HCT116 (cell line): ENCODE measurements around the gene KIRREL3. TPM values are rescaled to one million over a fixed set of nuclear protein-coding genes. Genes with fewer than 3 reads are reported as not detected.

Experiments
- ATAC-seq: fragments of 200-7000 bp; cut with Tn5 transposase; 2 replicates; pipeline ENCODE4 v1.9.1; 2020; ENCODE audit warnings: mild to moderate bottlenecking, moderate library complexity
- BruUV-seq: library from RNA; stranded (reverse); fragments of 400-500 nt; replicated peaks from 2 replicates; lab custom pipeline; 2021; lab: Mats Ljungman, UMichigan
- CTCF ChIA-PET: fragments of 300-600 bp; sonication (Branson Sonifier 250); formaldehyde crosslinking; loops from one replicate; lab custom pipeline; 2021; ENCODE audit warnings: antibody characterized with exemption; lab: Charles Lee
- POLR2A ChIA-PET: fragments of 300-600, 350-600 bp; sonication (Branson Sonifier 250); formaldehyde crosslinking; loops from one replicate; lab custom pipeline; 2021; ENCODE audit warnings: antibody characterized with exemption; lab: Charles Lee
- RAD21 ChIA-PET, 2 experiments: fragments of 300-600 bp; sonication (Branson Sonifier 250); formaldehyde crosslinking; loops; one replicate each; lab custom pipeline; 2023; ENCODE audit warnings: low total read pairs in 2 of 2; ENCODE audit not compliant: uncharacterized antibody in 2 of 2, unreplicated experiment in 2 of 2, low non-redundant PET in 1 of 2; lab: Charles Lee
- DNase-seq: peaks from one replicate; pipeline ENCODE4 v3.0.0-alpha.2; 2010; ENCODE audit warnings: low read depth, low spot score
- H2AFZ ChIP-seq: fragments of 200-600 bp; shearing (Covaris generic), sonication (generic); 2 replicates; pipeline ENCODE4 v1.6.1; 2017; ENCODE audit warnings: low read depth, mixed run types, mixed read lengths, antibody characterized with exemption, low read length; ENCODE audit not compliant: poor library complexity, severe bottlenecking
- H3K27ac ChIP-seq: 2 replicates; pipeline ENCODE4 v1.5.1; 2012; ENCODE audit warnings: low read depth, low read length
- H3K27me3 ChIP-seq: fragments of 200-600 bp; sonication (generic); 2 replicates; pipeline ENCODE4 v1.6.1; 2016; ENCODE audit warnings: mixed run types, low read length, mixed read lengths; ENCODE audit not compliant: insufficient read depth
- H3K36me3 ChIP-seq, 2 experiments: fragments of 200-500 bp in 1 of 2; fragments of 200-600 bp in 1 of 2; sonication (Bioruptor generic) in 1 of 2; sonication (generic) in 1 of 2; 2 replicates each; pipeline versions ENCODE4 v1.5.1 to v1.6.1; 2014 to 2016; ENCODE audit warnings: low read length in 2 of 2, inconsistent platforms in 1 of 2, mixed read lengths in 1 of 2, mixed run types in 1 of 2; ENCODE audit not compliant: insufficient read depth in 2 of 2, control insufficient read depth in 1 of 2
- H3K4me1 ChIP-seq, 2 experiments: fragments of 200-600 bp in 1 of 2; sonication (generic) in 1 of 2; 2 replicates each; pipeline versions ENCODE4 v1.5.1 to v1.6.1; 2012 to 2017; ENCODE audit warnings: low read length in 2 of 2, inconsistent platforms in 1 of 2, mild to moderate bottlenecking in 1 of 2, mixed read lengths in 1 of 2, mixed run types in 1 of 2, moderate library complexity in 1 of 2; ENCODE audit not compliant: insufficient read depth in 2 of 2, control insufficient read depth in 1 of 2
- H3K4me2 ChIP-seq: fragments of 200-600 bp; sonication (generic); 2 replicates; pipeline ENCODE4 v1.6.1; 2017; ENCODE audit warnings: mixed run types, low read length, mixed read lengths
- H3K4me3 ChIP-seq, 2 experiments: fragments of 200-600 bp in 1 of 2; sonication (generic) in 1 of 2; replicated peaks in 1 of 2; 2 replicates each; pipeline ENCODE4 v1.5.1; 2011 to 2016; ENCODE audit warnings: low read length in 2 of 2, control low read depth in 1 of 2, low read depth in 1 of 2, mild to moderate bottlenecking in 1 of 2, mixed read lengths in 1 of 2, mixed run types in 1 of 2
- H3K79me2 ChIP-seq: fragments of 200-600 bp; sonication (generic); 2 replicates; pipeline ENCODE4 v1.6.1; 2017; ENCODE audit warnings: mild to moderate bottlenecking, mixed run types, low read length, moderate library complexity, mixed read lengths; ENCODE audit not compliant: insufficient read depth
- H3K9ac ChIP-seq: fragments of 200-600 bp; sonication (generic); 2 replicates; pipeline ENCODE4 v1.6.1; 2016; ENCODE audit warnings: low read length, mixed read lengths
- H3K9me2 ChIP-seq: fragments of 200-600 bp; sonication (generic), shearing (Covaris generic); 2 replicates; pipeline ENCODE4 v1.6.1; 2017; ENCODE audit warnings: mixed run types, mild to moderate bottlenecking, moderate library complexity; ENCODE audit not compliant: insufficient read depth
- H3K9me3 ChIP-seq, 2 experiments: fragments of 200-500 bp in 1 of 2; fragments of 200-600 bp in 1 of 2; sonication (Bioruptor generic) in 1 of 2; sonication (generic) in 1 of 2; 2 replicates each; pipeline ENCODE4 v1.6.1; 2014 to 2017; ENCODE audit warnings: low read length in 2 of 2, mixed read lengths in 2 of 2, inconsistent platforms in 1 of 2, low read depth in 1 of 2, mild to moderate bottlenecking in 1 of 2, mixed run types in 1 of 2, moderate library complexity in 1 of 2; ENCODE audit not compliant: control insufficient read depth in 1 of 2, insufficient read depth in 1 of 2
- H4K20me1 ChIP-seq: fragments of 200-600 bp; sonication (generic), shearing (Covaris generic); 2 replicates; pipeline ENCODE4 v1.6.1; 2017; ENCODE audit warnings: mixed run types, mild to moderate bottlenecking, moderate library complexity; ENCODE audit not compliant: insufficient read depth
- CEBPB ChIP-seq: IDR thresholded peaks from 2 replicates; pipeline ENCODE4 v1.6.1; 2012; ENCODE audit warnings: low read depth
- CTCF ChIP-seq, 3 experiments: fragments of 200-600 bp in 1 of 3; sonication (generic) in 1 of 3; IDR thresholded peaks in 2 of 3; conservative IDR thresholded peaks in 1 of 3; 2 replicates each; pipeline ENCODE4 v1.5.1; 2012 to 2017; ENCODE audit warnings: low read depth in 2 of 3, low read length in 2 of 3, antibody characterized with exemption in 1 of 3, borderline replicate concordance in 1 of 3, control low read depth in 1 of 3, mild to moderate bottlenecking in 1 of 3, mixed read lengths in 1 of 3, mixed run types in 1 of 3, moderate library complexity in 1 of 3; ENCODE audit not compliant: insufficient read depth in 1 of 3
- ELF1 ChIP-seq: IDR thresholded peaks from 2 replicates; pipeline ENCODE4 v1.6.1; 2012; ENCODE audit warnings: low read depth, borderline replicate concordance
- EZH2phosphoT487 ChIP-seq: fragments of 200-600 bp; IDR thresholded peaks from 2 replicates; pipeline ENCODE4 v1.6.1; 2018; ENCODE audit warnings: antibody characterized with exemption, borderline replicate concordance
- POLR2A ChIP-seq: IDR thresholded peaks from 2 replicates; pipeline ENCODE4 v1.7.0; 2011; ENCODE audit warnings: borderline replicate concordance; ENCODE audit not compliant: insufficient read depth, insufficient read length; ENCODE audit errors: extremely low read depth
- POLR2AphosphoS5 ChIP-seq: IDR thresholded peaks from 2 replicates; pipeline ENCODE4 v1.6.1; 2011; ENCODE audit warnings: mild to moderate bottlenecking, low read depth, low read length, moderate library complexity
- RAD21 ChIP-seq: IDR thresholded peaks from 2 replicates; pipeline ENCODE4 v1.6.1; 2012; ENCODE audit warnings: low read depth, mild to moderate bottlenecking
- SRF ChIP-seq: IDR thresholded peaks from 2 replicates; pipeline ENCODE4 v1.6.1; 2012; ENCODE audit warnings: low read depth
- YY1 ChIP-seq: IDR thresholded peaks from 2 replicates; pipeline ENCODE4 v1.6.1; 2011; ENCODE audit warnings: low read length, low read depth, moderate library complexity, mild to moderate bottlenecking; ENCODE audit not compliant: insufficient replicate concordance; ENCODE audit errors: extremely low read depth
- ZNF274 ChIP-seq: fragments of 200-500 bp; sonication (Bioruptor generic); IDR thresholded peaks from 2 replicates; pipeline ENCODE4 v1.6.1; 2014; ENCODE audit warnings: mild to moderate bottlenecking, low read depth, low read length, inconsistent platforms
- intact Hi-C: fragments of 100-400 bp; cut with micrococcal nuclease; formaldehyde crosslinking; loops from 2 replicates; pipeline ENCODE4 v1.10.0; 2022
- total RNA-seq: library from RNA; stranded (reverse); gene quantifications from one replicate; pipeline ENCODE4 v1.2.1, GENCODE V29; 2021; ENCODE audit not compliant: unreplicated experiment

The KIRREL3 gene
- total RNA-seq, 1 experiment from 2014 or later = not detected

GRCh38 chr11:126816645-126817044, 183.9 kb downstream of the KIRREL3 start:
- Histone ChIP-seq H3K4me2 (no peak overlapping the region), H2AFZ (no peak overlapping the region), H3K4me1 (no peaks in the 10 kb centered on the region), H3K9ac (no peak overlapping the region), H3K36me3 (no peaks in the 10 kb centered on the region), H3K4me3 (no peak overlapping the region), H3K27ac (no peak overlapping the region), H3K9me2 (no peaks in the 10 kb centered on the region), H3K9me3 (no peaks in the 10 kb centered on the region), H3K79me2 (no peaks in the 10 kb centered on the region), H4K20me1 (no peaks in the 10 kb centered on the region)
- BruUV-seq = no TSS peak
- no peak for DNase-seq
- 0 out of 2 replicates have a peak, but pooled peaks have one; percentile 11 for ATAC-seq
- intact Hi-C loops = no loop called here
- RAD21 ChIA-PET = no interaction called here
- CTCF ChIA-PET = no interaction called here
- TF ChIP-seq CEBPB (no peak), ZNF274 (no peak), SRF (no peak), YY1 (no peak), EZH2phosphoT487 (no peak), POLR2A (no peak), RAD21 (no peak), CTCF (IDR thresholded peaks at IDR 0.05 in 2 of 3, conservative IDR thresholded peaks at IDR 0.05 in 1 of 3; ENCODE audit: borderline replicate concordance in 1 of 3, insufficient read depth in 1 of 3, low read depth in 2 of 3, low read length in 2 of 3) (no peak), POLR2AphosphoS5 (no peak), ELF1 (no peak)
- TF ChIP-seq, all 23 proteins: peak for 0
- POLR2A ChIA-PET = no interaction called here
- peaks cover 3% of the 10 kb centered on the region; the same call in 1 of the 2 replicates for H3K27me3 ChIP-seq
